Loucy (cell line): ENCODE measurements around the gene TSC22D3.

Experiments
- CTCF ChIP-seq: fragments of 200-600 bp; sonication (generic); conservative IDR thresholded peaks from 2 replicates; pipeline ENCODE4 v1.5.1; 2014; ENCODE audit warnings: mild to moderate bottlenecking, antibody characterized with exemption, low read length
- EZH2phosphoT487 ChIP-seq: fragments of 200-600 bp; IDR thresholded peaks from 2 replicates; pipeline ENCODE4 v1.6.1; 2018; ENCODE audit warnings: antibody characterized with exemption, mild to moderate bottlenecking, moderate library complexity, borderline replicate concordance

GRCh38 chrX:107678957-107679740 lies 96.4 kb downstream of the TSC22D3 start:
- no peak for TF ChIP-seq CTCF
- TF ChIP-seq EZH2phosphoT487, result no peak
